SK-N-SH treated with all-trans-retinoic acid at 6 μM for 48 hours (cell line): ENCODE data around the gene NHERF2.

Source experiments
- ARNTL ChIP-seq: fragments of 450-650 bp; formaldehyde crosslinking; IDR thresholded peaks from 2 replicates; pipeline ENCODE4 v1.5.0; 2020; ENCODE audit warnings: low read depth, mild to moderate bottlenecking, moderate library complexity, borderline replicate concordance
- BACH2 ChIP-seq: fragments of 250-450 bp; sonication (Bioruptor Pico); IDR thresholded peaks from 2 replicates; pipeline ENCODE4 v1.9.0; 2021; ENCODE audit warnings: mild to moderate bottlenecking, borderline replicate concordance
- ESRRG ChIP-seq: fragments of 250-450 bp; sonication (Bioruptor Pico); IDR thresholded peaks from 2 replicates; pipeline ENCODE4 v1.6.1; 2021; ENCODE audit warnings: mild to moderate bottlenecking
- ISL1 ChIP-seq: fragments of 250-450 bp; sonication (Bioruptor Pico); IDR thresholded peaks from 2 replicates; pipeline ENCODE4 v2.1.2; 2022; ENCODE audit warnings: mild to moderate bottlenecking, moderate library complexity
- PATZ1 ChIP-seq: fragments of 250-450 bp; sonication (Bioruptor Pico); IDR thresholded peaks from 2 replicates; pipeline ENCODE4 v1.8.0; 2020; ENCODE audit warnings: mild to moderate bottlenecking, moderate library complexity, borderline replicate concordance
- TOX ChIP-seq: fragments of 250-450 bp; sonication (Bioruptor Pico); IDR thresholded peaks from 2 replicates; pipeline ENCODE4 v1.8.0; 2021; ENCODE audit warnings: mild to moderate bottlenecking, moderate library complexity, borderline replicate concordance
- ZC3H10 ChIP-seq: fragments of 250-450 bp; sonication (Bioruptor Pico); IDR thresholded peaks from 2 replicates; pipeline ENCODE4 v1.5.1; 2021; ENCODE audit warnings: mild to moderate bottlenecking, moderate library complexity
- ZFP30 ChIP-seq: fragments of 450-650 bp; formaldehyde crosslinking; IDR thresholded peaks from 2 replicates; pipeline ENCODE4 v1.5.0; 2022; ENCODE audit warnings: mild to moderate bottlenecking, moderate library complexity
- ZNF565 ChIP-seq: fragments of 450-650 bp; formaldehyde crosslinking; conservative IDR thresholded peaks from 2 replicates; pipeline ENCODE4 v1.5.0; 2020; ENCODE audit warnings: low read depth, mild to moderate bottlenecking, moderate library complexity
- ZNF70 ChIP-seq: fragments of 450-650 bp; formaldehyde crosslinking; IDR thresholded peaks from 2 replicates; pipeline ENCODE4 v1.5.0; 2020; ENCODE audit warnings: mild to moderate bottlenecking, moderate library complexity
- ZNF8 ChIP-seq: fragments of 450-650 bp; formaldehyde crosslinking; IDR thresholded peaks from 2 replicates; pipeline ENCODE4 v1.5.0; 2020; ENCODE audit warnings: mild to moderate bottlenecking, moderate library complexity

DNA sequence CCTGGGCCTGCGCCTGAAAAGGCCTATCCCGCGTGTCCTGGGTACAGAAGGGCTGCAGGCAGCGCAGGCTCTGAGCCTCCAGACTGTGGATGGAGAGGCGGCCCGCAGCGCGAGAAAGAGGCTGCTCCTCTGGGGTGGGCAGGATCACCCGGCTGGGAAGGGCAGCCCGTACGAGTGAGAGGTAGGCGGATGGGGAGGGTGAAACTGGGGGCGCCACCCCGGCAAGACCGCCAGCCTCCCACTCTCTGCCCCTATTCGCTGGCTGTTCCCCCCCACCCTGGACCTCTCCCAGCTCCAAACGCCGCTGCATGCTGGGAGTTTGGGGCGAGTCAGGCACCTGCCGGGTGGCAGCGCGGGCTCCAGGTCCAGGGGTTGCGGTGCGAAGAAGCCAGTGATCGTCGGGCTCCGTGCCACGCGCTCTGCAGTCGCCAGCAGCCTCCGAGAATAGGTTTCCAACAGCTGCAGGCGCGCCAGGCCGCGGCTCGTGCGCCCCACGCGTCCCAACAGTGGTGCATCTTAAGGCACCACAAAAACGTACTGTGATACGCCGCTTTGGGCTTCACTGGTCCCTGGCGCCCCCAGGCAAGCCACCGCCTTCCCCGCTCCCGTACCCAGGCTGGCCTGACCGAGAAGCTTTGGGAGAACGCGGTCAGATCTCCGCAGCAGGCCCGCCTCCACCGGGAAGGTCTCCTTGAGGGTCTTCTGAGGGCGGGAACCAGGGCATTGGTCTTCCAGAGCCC lies 46.5 kb upstream of the NHERF2 start:
- no peak for TF ChIP-seq ARNTL (CRISPR knock-in tag)
- no peak for TF ChIP-seq ISL1 (CRISPR knock-in tag)
- TF ChIP-seq PATZ1: no peak
- TF ChIP-seq TOX (CRISPR knock-in tag): no peak
- no peak for TF ChIP-seq ZC3H10 (CRISPR knock-in tag)
- no peak for TF ChIP-seq ZNF8
- no peak for TF ChIP-seq BACH2 (CRISPR knock-in tag)
- no peak for TF ChIP-seq ZNF70 (CRISPR knock-in tag)
- no peak for TF ChIP-seq ESRRG (CRISPR knock-in tag)
- no peak for TF ChIP-seq ZNF565
- no peak for TF ChIP-seq ZFP30 (CRISPR knock-in tag)
